ENCODE results near the gene ACSL6. TPM values are rescaled to one million over a fixed set of nuclear protein-coding genes. Genes with fewer than 3 reads are reported as not detected.

ACSL6 gene
- total RNA-seq, 1 donor from 2014 or later = 48.1 TPM

Other genes with a start within 250 kb of the ACSL6 start
- 18.8 and 19.0 TPM in 2 replicates for gene FNIP1, start 214.6 kb downstream of the ACSL6 start, total RNA-seq
- gene MEIKIN, start 66.0 kb downstream of the ACSL6 start, total RNA-seq = not detected in 2 replicates
- 94.6 and 98.5 TPM in 2 replicates for gene IL3, start 49.0 kb upstream of the ACSL6 start, total RNA-seq
- gene CSF2, start 62.1 kb upstream of the ACSL6 start, total RNA-seq = 1,648 and 1,678 TPM in 2 replicates
- gene P4HA2, start 216.2 kb upstream of the ACSL6 start, total RNA-seq = 48.7 and 49.4 TPM in 2 replicates
- gene PDLIM4, start 246.0 kb upstream of the ACSL6 start, total RNA-seq = 1.4 and 2.0 TPM in 2 replicates